A549 treated with GW870086 at 1 μM for 4 hours (cell line): ENCODE data around the gene MBD5. TPM values are rescaled to one million over a fixed set of nuclear protein-coding genes. Genes with fewer than 3 reads are reported as not detected.

Source experiments
- total RNA-seq: library from RNA; stranded (reverse); fragments of 200-300 nt; extraction: Qiagen RNA extraction; gene quantifications from 5 replicates; pipeline ENCODE4 v1.2.3, GENCODE V29; 2022; ENCODE audit warnings: low read depth

Gene MBD5
- total RNA-seq: 3.8 to 6.5 TPM (median 4.9 TPM) in 5 replicates

GRCh38 chr2:148021059-148021861, at the start of gene MBD5:
TSS of gene MBD5 (plus strand) at chr2:148021091.

DNA sequence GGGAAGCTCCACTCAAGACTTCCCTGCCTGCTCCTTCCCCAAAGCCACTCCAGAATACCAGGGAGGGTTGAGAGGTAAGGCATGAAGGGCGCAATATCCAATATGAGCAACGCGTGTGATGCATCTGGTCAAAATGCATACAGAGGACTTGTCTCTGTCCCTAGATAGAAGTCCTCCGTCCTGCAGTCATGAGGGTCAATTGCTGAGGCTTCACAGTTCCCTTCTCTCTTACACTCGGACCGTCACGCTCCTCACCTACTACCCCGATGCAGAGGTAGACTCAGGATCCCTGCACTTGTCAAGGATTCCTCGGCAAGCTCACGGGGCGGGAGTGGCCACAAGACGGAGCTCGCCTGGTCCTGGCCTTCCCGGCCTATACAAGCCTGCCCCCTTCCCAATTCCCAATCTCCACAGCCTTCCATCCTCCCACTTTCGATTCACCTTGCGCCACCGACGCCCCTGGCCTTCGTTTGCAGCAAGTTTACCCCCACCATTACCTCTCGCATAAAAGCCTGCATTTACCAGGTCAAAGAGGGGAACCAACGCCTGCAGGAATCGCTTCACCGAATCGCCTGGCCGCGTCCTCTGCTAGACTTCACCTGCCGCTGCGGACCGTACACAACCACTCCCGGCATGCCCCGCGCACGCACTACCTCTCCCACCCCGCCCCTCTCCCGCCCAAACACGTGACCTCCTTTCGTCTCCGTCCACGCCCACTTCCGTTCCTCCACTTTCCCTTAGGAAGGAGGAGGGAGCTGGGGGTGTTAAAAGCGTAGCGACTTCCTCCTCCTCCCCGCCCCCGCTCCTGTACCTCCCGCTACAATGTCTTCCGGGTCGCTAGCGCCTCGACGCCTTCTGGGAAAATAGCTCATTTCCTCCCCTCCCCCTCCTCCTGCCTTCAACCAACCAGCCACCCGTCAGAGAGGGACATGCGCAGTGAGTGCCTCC, 506 bp upstream of the MBD5 start, which contains the start of gene ORC4:
Gene ORC4, minus strand, starts transcription at position 627 of the 948 bp plus-strand sequence. CDS start 44,779 bp downstream, outside the sequence.

Other genes starting within 250 kb of the MBD5 start
- 3.3 to 4.1 TPM (median 3.8 TPM) in 5 replicates for gene ACVR2A, start 176.1 kb upstream of the MBD5 start, total RNA-seq
- gene ORC4, start 354 bp upstream of the MBD5 start, total RNA-seq: 27.6 to 36.2 TPM (median 33.8 TPM) in 5 replicates